ENCODE results near the gene SCARB2.
"Not testable (repeated sequence)": the region's sequence is repeated elsewhere in the genome, so short reads cannot be mapped to it uniquely, and the experiment has no call there.

SCARB2 gene, protein sequence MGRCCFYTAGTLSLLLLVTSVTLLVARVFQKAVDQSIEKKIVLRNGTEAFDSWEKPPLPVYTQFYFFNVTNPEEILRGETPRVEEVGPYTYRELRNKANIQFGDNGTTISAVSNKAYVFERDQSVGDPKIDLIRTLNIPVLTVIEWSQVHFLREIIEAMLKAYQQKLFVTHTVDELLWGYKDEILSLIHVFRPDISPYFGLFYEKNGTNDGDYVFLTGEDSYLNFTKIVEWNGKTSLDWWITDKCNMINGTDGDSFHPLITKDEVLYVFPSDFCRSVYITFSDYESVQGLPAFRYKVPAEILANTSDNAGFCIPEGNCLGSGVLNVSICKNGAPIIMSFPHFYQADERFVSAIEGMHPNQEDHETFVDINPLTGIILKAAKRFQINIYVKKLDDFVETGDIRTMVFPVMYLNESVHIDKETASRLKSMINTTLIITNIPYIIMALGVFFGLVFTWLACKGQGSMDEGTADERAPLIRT

DNA sequence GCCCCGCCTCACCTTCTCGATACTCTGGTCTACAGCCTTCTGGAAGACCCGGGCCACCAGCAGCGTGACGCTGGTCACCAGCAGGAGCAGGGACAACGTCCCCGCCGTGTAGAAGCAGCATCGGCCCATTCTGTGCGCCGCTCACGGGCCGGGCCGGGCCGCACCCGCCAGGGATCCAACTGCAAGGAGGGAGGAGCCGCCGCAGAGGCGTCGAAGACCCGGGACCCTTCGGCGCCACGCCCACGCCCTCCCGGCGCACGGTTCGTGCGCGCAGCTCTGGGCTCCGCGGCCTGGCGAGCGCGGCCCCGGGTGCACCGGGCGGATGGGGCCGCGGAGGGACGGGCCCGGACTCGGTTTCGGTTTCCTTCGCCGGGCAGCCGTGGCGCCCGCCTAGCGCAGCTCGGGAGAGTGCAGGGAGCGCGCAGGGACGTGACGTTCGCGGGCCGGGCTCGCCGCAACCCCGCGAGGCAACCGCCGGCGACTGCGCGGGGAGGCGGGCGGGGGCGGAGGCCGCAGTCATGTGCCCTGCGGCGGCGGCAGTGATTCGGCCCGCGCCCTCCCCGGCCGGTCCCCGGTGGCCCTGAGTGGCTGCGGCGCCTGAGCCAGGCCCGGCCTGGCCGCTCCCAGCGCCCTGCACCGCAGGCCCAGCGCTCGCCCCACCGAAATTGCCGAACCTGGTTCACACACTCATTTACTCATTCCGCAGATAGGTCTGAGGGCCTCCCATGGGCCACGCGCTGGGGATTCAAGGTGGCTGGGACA lies at the start of gene SCARB2:
Gene SCARB2, minus strand, starts transcription at position 410 of the 762 bp plus-strand sequence. Its CDS starts 281 bp downstream, at position 129.
- ATAC-seq = peak; percentile 74 to 78

DNA sequence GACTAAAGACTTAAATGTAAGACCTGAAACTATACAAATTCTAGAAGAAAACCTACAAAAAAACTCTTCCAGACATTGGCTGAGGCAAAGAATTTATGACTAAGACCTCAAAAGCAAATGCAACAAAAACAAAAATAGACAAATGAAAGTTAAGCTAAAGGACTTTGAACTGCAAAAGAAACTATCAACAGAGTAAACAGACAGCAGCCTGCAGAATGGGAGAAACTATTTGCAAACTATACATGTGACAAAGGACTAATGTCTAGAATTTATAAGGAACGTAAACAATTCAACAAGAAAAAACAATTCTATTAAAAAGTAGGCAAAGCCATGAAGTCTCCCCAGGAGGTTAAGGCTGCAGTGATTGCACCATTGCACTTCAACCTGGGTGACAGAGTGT lies 46.9 kb upstream of the SCARB2 start:
- ATAC-seq = no peak

DNA sequence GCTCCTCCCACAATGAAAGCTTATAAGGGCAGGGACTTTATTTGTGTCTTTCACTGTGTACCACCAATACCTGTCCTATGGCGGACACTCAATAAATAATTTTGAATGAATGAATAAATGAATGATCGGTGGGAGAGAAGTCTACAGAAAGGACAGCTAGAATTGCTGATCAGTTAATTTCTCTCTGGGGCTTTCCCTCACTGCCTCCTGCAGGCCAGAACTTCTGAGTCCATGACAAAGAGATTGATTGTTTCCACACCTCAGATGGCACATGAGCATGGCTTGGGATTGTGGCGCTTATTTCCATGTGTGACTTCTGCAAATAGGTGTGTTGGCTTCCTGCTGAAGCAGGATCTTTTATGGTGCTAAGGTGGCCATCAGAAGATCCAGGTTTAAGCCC lies 44.2 kb upstream of the SCARB2 start:
- ATAC-seq = no peak

DNA sequence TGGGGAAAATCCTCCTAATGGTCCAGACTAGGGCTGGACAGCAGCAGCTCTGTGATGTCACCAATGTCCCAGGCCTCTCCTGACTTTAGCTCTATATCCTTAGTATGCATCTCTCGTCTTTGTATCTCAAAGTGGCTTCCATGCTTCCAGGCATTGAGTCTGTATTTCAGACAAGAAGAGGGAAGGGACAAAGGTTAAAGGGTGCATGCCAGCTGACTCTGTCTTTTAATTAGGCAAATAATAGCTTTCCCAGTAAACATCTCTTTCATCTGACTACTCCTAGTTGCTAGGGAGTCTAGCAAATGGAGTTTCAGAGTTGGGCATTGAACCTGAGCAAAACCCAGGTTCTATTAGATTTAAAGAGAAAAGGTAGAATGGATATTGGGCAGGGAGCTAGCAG lies 43.3 kb upstream of the SCARB2 start:
- ATAC-seq = no peak

DNA sequence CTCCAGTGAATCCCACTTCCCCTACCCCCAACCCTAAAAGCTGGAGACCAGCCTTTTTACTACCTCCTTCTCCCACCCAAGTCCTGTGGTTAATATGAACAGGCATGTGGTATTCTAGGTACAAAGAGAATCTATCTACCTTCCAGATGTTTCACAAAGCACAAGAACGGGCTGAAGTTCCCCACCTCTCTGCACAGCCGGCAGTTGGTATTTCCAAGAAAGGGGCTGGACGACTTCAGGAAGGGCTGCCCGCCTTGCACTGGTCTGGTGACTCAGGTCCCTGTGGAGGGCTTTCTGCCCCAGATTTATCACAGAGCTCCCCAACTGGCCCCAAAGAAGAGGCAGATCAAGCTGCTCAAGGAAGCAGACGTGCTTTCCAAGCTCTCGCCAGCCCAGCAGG lies 42.4 kb upstream of the SCARB2 start:
- no peak for ATAC-seq

DNA sequence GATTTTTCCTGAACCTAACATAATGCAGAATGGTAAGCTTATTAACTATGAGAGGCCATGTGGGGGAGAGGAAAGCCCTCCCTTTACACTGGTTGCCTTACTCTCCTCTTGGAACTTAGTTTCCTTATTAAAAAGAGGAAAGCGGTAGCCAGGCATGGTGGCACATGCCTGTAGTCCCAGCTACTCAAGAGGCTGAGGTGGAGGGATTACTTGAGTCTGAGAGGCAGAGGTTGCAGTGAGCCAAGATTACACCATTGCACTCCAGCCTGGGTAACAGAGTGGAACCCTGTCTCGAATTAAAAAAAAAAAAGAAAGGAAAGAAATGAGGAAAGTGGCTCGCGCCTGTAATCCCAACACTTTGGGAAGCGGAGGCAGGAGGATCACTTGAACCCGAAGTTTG lies 39.9 kb upstream of the SCARB2 start:
- no peak for ATAC-seq

DNA sequence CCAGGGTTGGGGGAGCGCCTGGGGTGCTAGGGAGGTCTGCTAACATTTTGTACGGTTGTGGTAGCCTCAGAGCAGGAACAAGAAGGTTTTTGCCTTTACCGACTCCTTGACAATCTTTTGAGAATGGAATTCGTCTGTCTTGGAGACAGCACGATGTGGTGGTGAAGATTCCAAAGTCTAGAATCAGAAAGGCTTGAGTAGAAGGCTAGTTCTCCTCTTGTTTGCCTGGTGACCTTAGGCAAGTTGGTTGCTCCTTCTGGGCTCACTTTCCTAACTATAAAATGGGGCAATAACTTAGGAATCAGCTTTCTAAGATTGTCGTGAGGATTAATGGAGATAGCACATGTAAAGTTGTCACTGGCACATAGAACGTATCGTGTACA lies 38.6 kb upstream of the SCARB2 start:
- ATAC-seq = no peak

DNA sequence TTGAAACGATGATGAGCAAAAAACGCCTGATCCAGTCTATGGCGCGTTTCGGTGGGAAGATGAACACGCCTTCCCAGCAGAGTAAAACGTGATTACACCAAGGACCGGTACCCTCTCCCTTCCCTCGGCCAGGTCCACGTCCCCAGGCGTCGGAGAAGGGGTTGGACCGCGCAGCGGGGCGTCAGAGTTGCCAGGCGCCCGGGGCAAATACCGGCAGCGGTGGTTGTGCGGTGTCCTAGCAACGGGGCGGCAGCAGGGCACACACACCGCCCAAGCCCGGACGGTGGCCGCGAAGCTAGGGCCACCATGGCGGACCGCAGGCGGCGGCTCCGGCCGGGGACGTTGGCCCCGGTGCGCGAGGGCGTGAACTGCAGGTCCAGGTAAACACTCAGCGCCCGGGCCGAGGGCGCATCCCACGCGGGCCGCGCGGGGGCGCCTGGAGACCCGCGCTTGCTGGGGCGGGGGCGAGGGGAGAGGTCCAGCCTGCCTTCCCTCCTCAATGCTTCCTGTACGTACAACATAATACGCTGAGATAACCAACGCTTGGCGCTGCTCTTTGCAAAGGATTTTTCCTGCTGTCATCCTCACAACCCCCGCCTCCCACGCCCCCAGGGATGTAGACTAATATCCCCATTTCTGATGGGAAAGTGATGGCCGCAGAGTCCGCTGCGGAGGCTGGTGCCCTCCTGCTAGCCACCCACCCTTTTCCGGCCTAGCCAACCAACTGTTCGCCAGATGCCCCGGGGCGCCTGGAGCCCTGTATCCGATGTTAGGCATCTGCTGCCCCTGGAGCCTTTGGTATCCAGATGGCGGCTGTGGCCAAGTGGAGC lies 38.0 kb upstream of the SCARB2 start, which contains the start of gene FAM47E:
Gene FAM47E, plus strand, starts transcription at position 281 of the 830 bp plus-strand sequence. Its CDS starts 26 bp downstream, at position 307.
- ATAC-seq = peak in 1 of 2 donors; percentile 38

DNA sequence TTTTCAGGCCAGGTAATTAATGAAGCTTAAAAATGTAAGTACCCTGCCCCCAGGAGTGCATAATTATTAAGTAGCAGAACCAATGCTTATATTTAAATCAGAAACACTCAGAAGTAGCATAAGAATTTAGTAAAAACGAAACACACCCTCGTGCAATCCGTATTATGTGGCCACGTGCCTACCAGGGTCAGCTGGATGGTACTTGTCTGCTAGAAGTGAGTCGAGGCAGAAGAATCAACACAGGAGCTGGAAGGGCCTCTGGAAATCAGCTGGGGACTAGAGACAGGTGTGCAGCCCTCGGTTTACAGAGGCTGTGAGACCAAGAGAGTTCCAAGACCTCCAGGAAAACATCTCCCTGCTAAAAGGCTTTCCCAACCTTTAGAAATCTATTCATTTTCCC lies 37.3 kb upstream of the SCARB2 start:
- peak in 1 of 2 donors; percentile 24 for ATAC-seq

DNA sequence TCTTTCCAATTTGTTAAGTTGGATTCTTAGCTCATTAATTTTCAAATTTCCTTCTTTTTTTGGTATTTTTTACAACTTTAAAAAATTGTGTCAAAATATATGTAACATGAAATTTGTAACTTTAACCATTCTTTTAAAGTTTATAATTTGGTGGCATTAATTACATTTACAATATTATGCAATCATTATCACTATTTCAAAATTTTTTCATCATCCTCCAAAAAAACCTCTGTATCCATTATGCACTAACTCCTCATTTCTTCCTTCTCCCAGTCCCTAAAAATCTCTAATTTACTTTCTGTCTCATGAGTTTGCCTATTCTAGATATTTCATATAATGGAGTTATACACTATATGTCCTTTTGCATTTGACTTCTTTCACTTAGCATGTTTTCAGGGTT lies 33.2 kb upstream of the SCARB2 start:
- no peak for ATAC-seq

DNA sequence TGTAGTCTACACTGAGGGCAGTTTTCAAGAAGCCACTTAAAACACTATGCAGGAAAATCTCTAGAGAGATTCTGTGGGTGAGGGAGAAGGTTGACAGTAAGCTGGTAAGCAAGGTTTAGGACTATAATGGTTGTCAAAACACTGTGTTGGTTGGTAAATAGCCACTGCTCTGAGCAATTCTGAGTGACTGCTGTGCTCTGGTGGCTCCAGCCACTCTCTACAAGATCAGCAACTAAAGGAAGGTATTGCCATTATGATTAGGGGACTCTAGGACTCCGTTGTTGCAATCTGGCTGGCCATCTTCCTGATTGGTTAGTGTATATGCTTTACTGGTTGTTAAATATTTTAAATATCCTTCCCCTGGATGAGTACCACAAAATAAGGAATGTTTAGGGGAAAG lies 32.4 kb upstream of the SCARB2 start:
- ATAC-seq = no peak

DNA sequence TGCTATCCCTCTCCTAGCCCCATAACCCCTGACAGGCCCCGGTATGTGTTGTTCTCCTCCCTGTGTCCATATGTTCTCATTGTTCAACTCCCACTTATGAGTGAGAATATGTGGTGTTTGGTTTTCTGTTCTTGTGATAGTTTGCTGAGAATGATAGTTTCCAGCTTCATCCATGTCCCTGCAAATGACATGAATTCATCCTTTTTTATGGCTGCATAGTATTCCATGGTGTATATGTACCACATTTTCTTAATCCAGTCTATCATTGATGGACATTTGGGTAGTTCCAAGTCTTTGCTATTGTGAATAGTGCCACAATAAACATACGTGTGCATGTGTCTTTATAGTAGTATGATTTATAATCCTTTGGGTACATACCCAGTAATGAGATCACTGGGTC lies 30.3 kb upstream of the SCARB2 start:
- not testable (repeated sequence) for ATAC-seq

DNA sequence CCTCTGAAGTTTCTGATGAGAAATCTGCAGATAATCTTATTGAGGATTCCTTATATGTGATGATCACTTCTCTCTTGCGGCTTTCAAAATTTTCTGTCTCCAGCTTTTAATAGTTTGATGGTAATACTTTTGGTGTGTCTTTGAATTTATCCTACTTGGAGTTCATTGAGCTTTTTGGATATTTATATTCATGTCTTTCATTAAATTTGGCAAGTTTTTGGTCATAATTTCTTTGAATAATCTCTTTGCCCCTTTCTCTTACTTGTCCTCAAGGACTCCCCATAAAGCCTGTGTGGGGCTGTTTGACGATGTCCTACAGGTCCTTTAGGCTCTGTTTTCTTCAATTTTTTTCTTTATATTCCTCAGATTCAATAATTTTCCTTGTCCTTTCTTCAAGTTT lies 26.6 kb upstream of the SCARB2 start:
- no peak for ATAC-seq

DNA sequence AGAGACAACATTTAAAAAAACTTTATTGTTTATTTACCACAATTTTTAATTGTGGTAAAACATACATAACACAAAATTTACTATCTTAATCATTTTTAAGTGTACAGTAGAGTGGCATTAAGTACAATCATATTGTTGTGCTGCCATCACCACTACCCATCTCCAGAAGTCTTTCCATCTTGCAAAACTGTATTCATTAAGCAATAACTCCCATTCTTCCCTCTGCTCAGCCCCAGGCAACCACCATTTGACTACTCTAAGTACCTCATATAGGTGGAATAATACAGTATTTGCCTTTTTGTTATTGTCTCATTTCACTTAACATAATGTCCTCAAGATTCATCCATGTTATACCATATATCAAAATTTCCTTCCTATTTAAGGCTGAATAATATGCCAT lies 25.1 kb upstream of the SCARB2 start:
- ATAC-seq = no peak

DNA sequence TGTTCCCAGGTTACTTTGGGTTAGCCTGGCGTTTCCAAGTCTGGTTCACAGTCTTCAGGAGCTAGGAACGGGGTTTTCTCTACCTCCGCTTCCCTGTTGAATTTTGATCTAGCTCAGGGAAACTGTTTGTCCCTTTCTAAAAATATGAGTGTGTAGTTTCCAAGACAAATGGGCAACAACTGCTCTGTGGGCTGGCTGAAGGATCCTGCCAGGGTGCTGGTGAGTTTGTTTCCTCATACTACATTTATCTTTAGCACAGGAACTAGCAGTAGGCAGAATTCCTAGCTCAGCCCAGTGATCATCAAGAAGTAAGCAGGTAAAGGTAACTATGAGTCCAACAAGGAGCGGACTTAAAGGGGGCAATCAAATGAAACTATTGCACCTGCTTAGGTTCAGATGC lies 24.6 kb upstream of the SCARB2 start:
- ATAC-seq = no peak

DNA sequence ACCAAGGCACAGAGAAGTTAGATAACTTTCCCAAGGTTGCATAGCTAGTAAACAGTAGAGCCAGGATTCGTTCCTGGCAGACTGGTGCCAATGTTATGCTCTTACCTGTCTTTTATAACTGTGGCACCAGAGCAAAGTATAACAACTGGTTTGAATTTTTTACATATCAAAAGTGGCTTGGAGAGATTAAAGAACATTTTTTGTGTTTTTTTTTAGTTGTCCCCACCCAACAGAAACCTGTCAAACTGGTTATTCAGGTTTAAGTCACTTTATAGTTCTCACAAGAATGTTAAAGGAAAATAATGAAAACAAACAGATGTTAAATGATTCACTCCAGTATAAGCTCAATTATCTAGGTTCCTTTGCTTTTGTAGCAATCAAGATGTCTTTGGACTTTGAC lies 22.3 kb upstream of the SCARB2 start:
- no peak for ATAC-seq

DNA sequence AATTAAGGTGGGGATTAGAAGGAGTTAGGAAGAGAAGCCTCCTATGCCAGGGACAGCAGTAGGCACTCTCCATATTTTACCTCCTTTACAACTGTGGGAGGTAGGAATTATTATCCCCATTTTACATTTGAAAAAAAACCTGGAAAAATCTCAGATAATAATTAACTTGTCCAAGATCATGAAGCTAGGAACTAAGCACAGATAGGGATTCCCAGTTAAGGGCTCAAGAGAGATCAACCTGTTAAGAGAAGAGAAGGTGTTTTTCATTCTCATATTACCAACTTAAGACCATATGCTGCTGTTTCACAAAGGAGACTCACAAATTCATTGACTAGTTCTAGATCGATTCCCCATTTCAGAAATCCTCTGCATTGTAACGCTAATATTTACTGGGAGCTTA lies 21.8 kb upstream of the SCARB2 start:
- ATAC-seq = no peak

DNA sequence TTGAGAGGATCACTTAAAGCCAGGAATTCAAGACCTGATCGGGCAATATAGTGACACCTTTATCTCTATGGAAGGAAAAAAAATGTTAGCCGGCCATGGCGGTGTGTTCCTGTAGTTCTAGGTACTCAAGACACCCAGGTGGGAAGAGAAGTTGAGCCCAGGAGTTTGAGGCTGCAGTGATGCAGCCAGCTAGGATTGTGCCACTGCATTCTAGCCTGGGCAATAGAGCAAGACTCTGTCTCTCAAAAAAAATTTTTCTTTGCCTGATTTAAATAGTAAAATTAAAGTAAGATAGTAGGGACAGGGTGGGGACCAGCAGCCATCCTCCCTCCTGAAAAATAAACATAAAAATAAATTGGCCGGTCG lies 21.0 kb upstream of the SCARB2 start:
- no peak for ATAC-seq

DNA sequence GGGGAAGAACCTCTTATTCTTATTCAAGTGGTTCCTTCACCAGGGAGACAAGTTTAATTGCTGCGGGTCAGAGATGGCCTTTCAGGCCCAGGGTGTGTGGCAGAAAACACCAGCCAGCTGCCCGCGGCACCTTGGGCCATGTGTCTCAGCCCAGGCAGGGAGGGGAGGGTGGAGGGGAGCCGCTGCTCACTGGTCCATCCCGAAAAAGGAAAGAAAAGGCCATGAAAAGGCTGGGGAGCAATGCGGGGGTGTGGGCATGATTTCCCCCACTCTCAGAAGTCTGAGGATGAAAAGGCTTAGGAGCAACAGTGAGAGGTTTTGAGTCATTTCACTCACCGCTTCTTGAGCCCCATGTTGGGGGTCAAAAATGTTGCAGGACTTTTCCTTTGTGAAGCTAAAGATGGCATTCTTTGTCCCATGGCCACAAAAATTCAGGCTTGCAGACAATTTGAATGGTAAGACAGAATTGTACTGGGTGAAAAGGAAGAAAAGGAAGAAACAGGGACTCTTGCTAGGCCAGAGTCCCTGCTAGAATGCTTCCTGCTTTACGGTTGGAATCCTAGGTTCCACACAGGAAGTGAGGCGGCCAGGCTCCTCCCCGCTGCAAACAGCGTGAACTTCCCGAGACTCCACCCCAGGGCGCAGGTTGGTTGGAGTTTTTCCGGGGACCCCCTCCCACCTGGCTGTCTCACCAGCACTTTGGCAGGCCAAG lies 20.5 kb upstream of the SCARB2 start:
- ATAC-seq = no peak

DNA sequence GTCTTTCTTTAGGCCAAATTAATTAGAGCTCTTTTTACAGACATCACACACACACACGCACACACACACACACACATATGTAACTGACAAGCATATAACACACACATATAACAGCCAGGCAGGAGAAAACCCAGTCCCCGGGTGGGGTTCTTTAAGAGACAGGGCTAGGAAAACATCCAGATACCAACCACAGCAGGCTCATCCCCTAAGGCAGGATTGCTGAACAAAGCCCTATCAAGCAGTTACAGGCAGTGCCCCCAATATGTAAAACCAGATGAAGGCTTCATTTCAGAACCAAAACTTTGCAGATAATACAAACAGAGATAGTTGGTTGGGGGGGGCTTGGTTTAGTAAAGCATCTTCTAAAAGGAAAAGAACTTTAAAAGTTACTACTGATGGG lies 19.9 kb upstream of the SCARB2 start:
- ATAC-seq = no peak

DNA sequence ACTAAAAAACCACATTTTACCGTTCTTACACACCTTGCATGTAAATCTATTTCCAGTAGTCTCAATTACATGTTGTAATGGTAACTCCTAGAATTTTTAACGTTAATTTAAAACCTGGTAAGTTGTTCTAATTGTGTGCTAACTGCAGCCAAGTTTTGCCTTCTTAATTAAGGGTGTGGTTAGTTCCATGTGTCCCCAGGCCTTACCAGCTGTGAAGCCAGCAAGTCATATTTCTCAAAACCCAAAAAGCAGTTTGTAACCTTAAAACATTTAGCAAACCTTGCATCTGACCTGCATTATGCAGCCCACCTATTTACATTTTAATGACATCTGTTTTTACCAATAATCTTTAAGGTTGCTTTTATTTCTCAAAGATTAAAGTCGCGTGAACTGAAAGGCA lies 19.5 kb upstream of the SCARB2 start:
- ATAC-seq = no peak

DNA sequence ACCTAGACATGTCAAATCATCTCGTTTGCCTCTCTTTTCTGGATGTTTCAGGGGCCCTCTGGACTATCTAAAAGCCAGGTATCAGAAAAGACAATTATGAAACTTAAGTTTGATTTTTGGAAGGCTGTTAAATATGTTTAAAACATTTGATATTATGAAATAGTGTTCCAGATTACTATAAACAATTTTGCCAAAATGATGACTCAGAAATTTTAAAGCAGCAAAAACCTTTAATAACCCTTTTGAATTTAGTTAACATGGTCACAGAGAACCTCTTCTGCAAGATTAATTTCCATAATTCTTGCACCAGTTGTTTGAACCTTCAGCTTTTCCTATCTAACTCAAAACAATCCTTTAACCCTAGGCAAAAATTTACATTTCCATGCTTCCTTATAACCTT lies 19.1 kb upstream of the SCARB2 start:
- ATAC-seq = no peak

DNA sequence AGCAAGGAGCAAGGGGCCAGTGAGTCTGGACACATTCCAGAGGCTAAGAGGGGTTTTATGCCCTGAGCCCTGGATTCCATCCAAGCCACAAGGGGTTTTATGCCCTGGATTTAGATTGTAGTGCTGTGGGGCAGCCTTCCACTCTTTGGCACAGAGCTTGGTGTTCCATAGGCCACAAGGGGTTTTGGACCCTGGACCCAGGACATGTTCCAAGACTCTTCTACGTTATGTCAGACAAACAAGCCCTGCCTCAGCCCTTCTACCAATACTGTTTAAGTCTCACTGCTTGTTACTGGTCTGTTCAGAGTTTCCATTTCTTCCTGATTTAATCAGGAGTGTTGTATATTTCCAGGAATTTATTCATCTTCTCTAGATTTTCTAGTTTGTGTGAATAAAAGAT lies 12.8 kb upstream of the SCARB2 start:
- ATAC-seq = no peak

Measured in activated CD4-positive, CD25-positive, alpha-beta regulatory T cell treated with anti-CD3 and anti-CD28 coated beads, Interleukin-2, amount 50 U/mL, for 24 hours (primary cell).